Measurements from ENCODE around the gene SEL1L3.
"Not testable (repeated sequence)": the region's sequence is repeated elsewhere in the genome, so short reads cannot be mapped to it uniquely, and the experiment has no call there.

Gene SEL1L3

GRCh38 chr4:25862411-25863346, at the start of gene SEL1L3:
Gene SEL1L3, minus strand, starts transcription at chr4:25862988. Its CDS starts 152 bp downstream, at chr4:25862836.
- no peak for DNase-seq

DNA sequence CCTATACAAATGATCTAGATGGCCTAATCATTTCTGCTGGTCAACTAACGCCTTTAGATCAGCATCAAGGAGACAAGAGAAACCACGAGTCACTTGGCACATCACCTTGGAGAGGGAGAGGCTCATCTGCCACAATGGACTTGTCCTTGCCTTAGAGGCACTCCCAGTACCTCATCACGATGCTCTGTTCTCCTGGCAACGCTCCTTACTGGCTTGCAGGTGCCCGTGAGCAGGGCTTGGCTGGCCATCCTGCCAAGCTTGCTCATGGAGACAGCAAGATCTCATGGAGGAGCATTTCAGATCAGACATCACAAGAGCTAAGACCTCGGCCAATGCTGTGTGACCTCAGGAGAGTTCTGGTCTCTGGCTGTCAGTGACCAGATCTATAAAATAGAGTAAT, 48.6 kb upstream of the SEL1L3 start:
- no peak for DNase-seq

DNA sequence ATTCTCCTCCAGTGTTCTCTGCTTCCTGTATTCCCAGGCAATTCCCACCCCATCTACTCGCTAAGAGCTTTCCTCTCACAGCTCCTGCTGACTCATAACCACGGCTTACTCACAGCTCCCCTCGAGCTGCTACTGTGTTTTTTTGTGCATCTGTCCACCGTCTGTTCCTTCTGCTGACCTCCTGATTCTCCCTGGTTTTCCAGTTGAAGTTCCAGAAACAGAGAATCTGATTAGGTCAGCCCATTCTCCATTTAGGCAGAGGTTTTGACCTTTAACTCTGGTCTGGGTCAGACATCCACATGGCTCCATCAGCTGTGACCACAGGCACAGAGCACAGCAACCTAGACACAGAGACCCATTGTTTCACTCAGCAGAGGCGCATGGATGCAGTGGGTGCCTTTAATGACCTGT, 45.7 kb upstream of the SEL1L3 start:
- DNase-seq: no peak

- not testable (repeated sequence) for DNase-seq
Measured at GRCh38 chr4:25906113-25906512, 43.3 kb upstream of the SEL1L3 start.

DNA sequence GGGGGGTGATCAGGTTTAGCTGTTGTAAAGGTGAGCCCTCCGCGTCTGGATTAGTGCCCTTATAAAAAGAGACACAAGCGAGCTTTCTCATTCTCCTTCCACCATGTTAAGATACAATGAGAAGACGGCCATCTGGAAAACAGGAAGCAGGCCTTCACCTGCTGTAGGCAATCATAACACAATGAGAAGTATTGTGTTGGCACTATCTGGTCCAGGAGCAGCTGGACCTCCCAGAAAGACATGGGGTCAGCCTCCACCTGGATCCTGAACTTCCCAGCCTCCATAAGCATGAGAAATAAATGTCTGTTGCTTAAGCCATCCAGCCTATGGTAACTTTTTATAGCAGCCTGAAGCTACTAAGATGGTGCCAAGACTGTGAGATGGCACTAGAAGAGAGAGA, 42.6 kb upstream of the SEL1L3 start:
- DNase-seq: no peak

DNA sequence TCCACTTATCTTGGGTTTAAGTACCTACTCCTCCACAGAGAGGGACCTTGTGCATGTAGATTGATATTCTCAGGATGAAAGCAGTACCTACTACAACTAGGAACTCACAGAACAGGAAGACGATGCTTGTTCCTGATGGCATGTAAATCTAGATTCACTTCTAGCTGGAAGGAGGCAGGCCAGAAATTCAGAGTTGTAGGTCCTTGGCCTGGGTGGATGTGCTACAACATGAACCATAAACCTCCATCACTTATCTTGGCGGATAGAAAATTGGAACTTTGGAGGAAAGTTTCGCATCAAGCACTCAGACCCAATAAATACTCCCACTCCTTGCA, 41.9 kb upstream of the SEL1L3 start:
- no peak for DNase-seq

GRCh38 chr4:25903900-25904747, 41.3 kb upstream of the SEL1L3 start:
- DNase-seq: no peak

- DNase-seq: no peak
Measured at GRCh38 chr4:25901030-25901430, 38.2 kb upstream of the SEL1L3 start.

DNA sequence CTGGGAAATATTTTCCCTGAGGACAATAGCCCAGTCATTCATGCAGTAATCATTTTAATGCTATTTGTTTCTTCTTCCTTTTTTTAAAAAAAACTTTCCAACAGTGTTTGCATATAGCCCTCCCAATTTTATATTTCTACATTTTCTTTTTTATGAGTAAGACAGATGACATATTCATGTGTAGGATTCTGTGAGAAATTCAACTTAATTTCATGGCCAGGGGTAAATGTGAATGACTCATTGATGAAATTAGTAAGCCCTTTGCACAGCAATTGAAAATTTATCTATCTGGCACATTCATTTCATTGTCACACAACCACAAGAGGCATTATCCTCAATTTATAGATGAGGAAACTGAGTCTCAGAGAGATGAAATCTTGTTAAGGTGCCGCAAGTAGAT, 37.5 kb upstream of the SEL1L3 start:
- DNase-seq: no peak

- DNase-seq: no peak
Measured at GRCh38 chr4:25896776-25897539, 34.2 kb upstream of the SEL1L3 start.

- DNase-seq: no peak
Measured at GRCh38 chr4:25892796-25893195, 30.0 kb upstream of the SEL1L3 start.

DNA sequence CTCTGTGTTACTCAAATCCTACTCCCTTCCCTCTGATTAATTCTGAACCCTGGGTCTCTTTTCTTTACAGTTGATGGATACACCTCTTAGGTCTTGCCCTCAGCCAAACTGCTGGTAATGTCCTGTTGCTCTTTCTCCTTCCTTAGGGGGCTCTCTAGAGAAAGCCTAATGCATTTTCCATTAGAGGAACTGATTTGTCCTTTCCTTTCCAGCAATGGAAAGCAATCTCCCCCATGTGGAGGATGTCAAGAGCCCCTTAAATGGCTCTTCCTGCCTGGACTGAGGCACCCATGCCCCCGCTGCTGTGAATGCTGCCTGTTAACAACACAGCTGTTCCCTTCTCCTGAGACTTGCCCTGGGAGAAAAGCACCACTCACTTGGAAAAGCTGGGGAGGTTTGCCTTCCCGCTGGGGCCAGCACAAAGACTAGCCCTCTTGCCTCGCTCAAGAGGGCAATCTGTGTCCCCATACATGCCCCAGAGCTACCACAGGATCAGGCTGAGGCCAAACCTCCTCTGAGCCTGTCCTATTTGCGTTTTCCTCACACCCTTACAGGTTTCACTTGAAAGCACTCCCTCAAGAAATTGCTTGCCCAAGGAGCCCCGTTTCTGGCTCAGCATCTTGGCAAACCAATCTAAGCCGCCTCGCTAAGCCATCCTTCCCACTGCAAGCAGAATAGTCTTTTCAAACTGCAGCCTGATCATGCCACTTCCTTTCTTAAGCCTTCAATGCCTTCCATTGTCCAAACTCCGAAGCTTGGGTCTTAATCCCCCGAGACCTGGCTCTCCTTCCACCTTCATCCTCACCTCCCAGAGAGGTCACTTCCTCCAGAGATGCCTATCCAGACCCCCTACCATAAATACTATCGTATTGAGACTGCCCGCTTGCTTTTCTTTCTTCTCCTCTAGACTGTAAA, 28.0 kb upstream of the SEL1L3 start:
- DNase-seq: no peak

DNA sequence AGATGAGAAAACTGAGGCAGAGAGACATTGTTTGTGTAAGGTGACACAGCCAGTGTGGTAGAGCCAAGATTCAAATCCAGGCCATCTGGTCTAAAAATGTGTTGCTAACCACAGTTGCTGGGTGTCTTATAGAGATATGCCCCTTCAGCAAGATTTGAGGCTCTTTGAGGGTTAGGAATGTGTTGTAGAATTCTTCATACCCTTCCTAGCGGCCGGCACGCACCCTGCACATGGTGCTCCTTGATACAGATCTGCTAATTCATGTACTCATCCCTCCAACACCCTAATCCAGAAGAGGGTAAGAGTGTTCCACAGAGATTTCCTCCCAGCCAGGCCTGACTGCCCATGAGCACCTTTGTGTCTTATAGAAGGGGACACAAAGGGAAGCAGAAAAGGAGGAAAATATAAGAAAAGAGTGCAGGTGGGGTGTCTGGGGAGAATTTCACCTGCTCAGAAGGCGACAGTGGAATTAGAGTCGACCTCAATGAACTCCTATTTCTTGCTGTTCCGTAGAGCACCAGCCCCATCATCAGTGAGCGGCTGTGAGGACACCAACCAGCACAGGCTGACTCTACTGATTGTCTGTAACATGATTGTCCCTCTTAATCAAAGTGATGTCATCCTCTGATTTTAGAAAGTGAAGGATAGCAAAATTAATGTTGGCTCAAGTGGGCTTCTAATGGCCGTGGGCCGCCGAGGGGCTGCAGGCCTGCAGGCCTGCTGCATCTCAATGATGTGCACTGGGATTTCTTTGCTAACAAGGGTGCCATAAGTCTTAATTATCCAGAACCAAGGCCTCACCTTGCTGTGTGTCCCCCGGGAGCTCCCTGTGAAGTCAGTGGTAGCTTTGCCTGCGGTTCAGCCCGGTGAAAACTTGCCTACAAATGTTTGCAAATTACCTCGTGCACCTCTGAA, 27.1 kb upstream of the SEL1L3 start:
- DNase-seq: no peak

DNA sequence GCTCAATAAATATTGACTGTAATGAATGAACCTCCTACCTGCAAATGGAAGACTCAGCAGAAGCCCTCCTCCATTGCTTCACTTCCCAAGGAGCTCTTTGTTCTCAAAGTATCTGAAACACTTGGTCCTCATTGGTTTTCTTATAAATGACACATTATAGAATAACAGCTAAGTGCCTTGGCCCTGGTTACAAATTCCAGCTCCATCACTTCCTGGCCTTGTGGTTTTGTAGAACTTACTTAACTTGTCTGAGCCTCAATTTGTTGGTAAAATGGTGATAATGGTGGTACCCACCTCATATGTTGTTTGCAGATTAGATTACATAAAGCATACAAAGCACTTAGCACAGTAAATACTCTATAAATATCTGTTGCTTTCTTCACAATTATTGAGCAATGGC, 26.0 kb upstream of the SEL1L3 start:
- no peak for DNase-seq

DNA sequence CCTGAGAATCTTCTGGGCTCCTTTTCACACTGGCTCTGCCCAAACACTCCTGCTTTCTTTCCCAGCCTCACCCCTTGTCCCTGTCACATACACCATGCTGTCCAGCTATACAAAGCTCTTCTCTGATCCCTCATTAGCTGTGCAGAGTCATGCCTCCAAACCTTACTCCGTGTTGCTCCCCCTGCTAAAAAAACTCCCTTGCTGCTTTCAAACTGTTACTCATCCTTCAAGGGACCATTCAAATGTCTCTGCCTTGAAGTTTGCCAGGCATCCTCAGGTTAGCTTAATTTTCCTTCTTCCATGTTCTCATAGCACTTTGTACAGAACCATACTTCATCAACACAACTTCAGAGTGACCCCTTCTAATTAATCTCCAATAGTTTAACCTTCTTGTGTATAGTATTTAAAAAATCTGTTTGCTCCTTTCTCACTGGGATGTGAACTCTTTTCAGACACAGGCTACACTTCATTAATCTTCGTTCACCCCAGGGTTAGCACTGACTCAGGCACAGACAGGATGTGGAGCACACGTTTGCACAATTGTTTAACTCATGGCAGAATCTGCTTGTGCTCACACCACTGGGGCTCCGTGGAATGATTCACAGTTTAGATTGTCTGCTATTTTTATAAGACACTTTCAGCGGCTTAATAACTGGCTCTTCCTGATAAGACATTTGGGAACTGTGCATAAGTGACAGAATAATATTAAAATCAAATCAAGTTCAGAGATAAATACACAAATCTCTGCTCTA, 21.4 kb upstream of the SEL1L3 start:
- DNase-seq: no peak

- no peak for DNase-seq
Measured at GRCh38 chr4:25883565-25883964, 20.8 kb upstream of the SEL1L3 start.

DNA sequence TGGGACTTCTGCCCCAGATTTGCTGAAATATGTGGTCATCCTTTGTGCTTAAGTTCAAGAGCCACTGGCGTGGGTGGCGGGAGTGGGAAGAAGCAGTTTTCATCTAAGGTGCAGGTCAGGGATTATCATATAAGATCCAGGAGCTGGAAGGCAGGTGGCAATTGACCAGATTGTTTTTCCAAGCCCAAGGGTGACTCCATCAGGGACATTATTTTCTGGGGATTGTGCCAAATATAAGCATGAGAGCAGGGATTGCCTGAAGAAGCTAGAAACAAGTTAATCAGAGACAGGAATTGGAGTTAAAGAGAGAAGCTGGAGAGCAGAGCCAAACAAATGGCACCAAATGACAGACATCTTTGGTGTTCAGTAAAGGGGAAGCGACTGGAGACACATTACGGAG, 19.4 kb upstream of the SEL1L3 start:
- DNase-seq: no peak

DNA sequence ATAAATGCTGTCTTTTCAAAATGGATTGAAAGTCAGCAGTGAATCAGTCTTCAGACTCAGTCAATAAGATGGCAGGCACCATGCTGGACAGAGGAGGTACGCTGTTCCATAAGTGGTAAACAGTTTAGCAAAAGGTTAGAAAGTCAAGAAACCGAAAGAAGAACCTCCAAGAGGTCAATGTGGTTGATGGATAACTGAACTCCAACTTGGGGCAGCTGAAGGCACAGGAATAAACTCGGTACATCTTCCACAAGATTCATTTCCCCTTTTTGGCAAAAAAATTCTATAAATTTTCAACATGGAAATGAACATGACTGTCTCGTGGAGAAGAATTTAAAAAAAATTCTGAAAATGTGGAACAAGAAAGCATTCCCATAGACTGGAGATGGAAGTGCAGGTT, 18.4 kb upstream of the SEL1L3 start:
- no peak for DNase-seq

- no peak for DNase-seq
Measured at GRCh38 chr4:25879991-25880651, 17.3 kb upstream of the SEL1L3 start.

GRCh38 chr4:25879587-25879986, 16.8 kb upstream of the SEL1L3 start:
- no peak for DNase-seq
